H4 (cell line): ENCODE results near the gene ABCC5. TPM values are rescaled to one million over a fixed set of nuclear protein-coding genes. Genes with fewer than 3 reads are reported as not detected.
A peak's percentile ranks its signal among the peaks of the same experiment; 100 is the strongest.

Experiments used
- DNase-seq: peaks from one replicate; pipeline ENCODE4 v3.0.0-alpha.2; 2015; ENCODE audit warnings: low spot score
- total RNA-seq: library from RNA; depleted of rRNA; stranded (reverse); fragments of >200 nt; shearing (Covaris generic); gene quantifications from 2 replicates; pipeline ENCODE4 v1.2.3, GENCODE V29; 2014

ABCC5 gene
- total RNA-seq, 1 experiment from 2014 or later: 10.6 TPM

DNA sequence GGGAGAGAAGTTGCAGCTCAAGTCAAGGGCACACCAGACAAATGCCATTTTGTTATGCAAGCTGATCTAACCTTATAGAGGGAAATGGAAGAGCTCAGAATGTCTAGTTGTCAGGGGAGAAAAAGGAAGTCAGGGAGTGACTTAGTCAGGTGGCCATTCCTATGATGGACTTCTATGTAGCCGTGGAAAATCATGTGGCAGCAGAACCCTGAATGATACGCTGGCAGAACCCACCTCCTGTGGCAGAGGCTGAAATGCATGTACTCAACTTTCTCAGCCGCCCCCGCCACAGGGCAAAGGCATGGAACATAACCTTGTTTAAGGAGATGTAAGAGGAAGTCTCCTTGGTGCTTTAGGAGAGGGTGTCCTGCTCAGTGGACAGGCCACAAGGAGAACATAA is 95.3 kb downstream of the ABCC5 start:
- no peak for DNase-seq

DNA sequence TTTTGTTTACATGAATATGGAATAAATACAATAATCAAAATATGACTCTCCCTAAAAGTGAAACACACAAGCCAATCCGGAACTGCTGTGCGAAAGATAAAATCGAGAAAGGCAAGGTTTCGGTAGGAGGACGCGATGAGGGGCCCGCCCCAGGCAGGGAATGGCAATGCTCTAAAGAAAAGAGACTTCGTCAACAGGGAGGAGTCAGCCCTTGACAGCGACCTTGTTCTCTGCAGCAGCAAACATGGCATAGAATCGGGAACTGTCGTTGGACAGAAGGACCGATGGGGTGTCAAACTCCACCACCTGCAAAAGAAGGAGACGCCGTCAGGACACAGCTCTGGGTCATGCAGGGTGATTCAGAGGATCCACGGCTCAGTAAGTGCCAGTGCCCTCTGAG is 96.6 kb downstream of the ABCC5 start:
- no peak for DNase-seq

DNA sequence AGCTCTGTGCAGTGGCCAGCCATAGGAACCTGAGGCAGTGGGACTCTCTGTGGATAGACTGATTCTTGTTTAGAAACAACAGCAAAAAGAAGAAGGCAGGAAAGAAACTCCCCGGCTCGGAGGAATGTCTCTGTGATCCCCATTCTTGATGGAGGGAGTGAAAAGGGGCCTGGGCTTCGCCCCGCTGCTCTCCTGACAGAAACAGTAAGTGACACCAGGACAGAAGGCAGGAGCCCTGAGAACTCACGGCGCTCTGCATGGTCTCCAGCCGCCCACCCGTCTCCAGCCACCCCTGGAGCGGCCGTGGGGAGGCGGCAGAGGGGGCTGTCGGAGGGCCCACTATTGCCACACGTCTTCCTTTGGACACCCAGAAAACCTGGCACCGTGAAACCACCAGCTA is 97.3 kb downstream of the ABCC5 start:
- DNase-seq: no peak

DNA sequence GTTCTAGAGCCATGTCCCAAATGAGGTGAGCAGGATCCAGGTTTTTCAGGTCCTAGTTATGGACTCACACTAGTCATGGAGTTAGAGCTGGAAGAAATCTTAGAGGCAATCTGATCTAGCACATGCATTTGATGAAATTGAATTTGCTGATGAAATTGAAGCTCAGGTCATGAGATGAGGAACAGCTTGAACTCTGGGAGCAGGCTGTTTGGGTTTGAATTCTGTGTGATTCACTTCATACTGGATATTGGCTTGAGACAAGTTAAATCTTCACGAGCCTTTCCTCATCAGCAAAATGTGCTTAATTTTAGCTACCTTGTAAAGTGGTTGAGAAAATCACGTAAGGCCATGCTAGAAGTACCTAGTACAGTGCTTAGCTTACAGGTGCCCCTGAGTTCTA is 99.5 kb downstream of the ABCC5 start:
- DNase-seq: no peak

DNA sequence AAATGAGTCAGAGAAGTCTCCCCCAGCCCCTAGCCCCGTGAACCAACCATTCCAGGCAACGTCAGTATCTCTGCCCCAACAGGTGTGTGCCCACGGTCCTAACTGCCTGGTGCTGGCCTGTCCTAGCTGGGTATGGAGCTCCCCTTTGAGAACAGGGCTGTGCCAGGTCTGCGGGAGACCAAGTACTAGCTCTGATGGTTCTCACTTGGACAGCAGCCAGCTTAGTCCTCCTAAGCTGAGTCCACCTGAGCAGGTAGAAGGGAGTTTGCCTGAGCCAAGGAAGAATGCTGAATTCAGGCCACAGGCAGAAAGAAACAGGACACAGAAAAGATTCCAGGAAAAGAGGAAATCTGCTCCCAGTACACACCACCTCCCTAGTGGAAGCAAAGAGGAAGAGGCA is 99.9 kb downstream of the ABCC5 start:
- no peak for DNase-seq

DNA sequence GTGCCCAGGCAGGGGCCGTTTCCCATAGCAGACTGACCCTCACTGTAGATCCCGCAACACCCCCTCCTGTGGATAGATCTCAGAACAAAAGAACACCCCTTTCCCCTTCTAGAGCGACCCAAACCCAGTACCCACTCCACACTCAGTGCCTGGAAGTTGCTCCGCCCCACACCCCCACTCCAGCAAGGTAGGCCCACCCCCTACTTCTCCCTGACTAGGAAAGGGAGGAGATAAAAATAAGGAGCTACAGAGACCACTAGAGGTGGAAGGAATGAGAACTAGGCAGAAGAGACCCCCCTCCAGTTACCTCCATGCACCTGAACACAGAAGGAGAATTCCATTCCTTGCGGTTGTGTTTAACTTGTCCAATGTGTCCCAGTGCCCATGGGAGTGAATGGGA is 102.8 kb downstream of the ABCC5 start:
- no peak for DNase-seq

DNA sequence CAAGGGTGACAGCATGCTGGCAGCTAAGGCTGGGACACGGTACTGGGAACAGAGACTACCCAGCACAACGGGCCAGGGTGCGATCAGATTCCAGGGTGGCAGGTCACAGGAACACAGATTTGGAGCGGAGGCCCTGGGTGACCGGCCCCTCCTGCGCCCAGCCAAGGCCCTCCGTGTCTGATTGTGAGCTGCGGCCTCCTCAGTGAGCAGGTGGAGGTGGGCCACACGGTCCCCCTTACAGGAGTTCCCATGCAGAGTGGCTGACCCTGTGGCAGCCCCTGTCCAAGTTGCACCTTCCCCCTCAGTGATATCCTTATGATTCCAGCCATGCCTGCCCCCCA is 104.1 kb downstream of the ABCC5 start:
- DNase-seq: no peak

DNA sequence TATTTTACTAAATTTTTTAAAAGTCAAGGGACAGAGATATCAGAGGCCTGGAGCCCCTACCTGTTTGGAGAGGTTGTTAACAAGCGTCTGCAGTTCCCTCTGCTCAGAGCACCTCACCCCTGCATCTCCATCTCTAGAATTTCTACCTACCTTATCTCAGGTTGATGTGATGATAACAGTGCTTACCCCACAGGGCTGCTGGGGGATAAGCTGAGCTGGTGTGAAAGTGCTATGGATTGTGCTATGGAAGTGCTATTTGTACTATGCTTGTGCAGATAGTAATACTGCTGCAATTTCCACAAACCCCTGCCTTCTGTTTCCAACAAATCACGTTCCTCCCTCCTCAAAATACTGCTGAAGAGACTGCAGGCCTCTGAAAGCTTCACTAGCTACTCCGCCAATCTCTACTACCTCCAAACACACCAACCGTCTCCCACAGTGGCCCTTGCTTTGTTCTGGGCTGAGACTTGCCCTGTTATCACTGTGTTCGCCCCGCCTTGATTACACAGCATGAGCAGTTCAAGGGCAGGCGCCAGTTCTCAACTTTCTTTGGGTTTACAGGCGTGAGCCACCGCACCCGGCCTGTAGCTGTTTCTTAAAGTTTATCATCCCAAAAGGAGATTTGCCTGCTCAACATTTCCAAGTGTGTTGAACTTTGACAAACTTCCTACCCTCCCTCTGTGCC is 104.6 kb downstream of the ABCC5 start:
- no peak for DNase-seq

DNA sequence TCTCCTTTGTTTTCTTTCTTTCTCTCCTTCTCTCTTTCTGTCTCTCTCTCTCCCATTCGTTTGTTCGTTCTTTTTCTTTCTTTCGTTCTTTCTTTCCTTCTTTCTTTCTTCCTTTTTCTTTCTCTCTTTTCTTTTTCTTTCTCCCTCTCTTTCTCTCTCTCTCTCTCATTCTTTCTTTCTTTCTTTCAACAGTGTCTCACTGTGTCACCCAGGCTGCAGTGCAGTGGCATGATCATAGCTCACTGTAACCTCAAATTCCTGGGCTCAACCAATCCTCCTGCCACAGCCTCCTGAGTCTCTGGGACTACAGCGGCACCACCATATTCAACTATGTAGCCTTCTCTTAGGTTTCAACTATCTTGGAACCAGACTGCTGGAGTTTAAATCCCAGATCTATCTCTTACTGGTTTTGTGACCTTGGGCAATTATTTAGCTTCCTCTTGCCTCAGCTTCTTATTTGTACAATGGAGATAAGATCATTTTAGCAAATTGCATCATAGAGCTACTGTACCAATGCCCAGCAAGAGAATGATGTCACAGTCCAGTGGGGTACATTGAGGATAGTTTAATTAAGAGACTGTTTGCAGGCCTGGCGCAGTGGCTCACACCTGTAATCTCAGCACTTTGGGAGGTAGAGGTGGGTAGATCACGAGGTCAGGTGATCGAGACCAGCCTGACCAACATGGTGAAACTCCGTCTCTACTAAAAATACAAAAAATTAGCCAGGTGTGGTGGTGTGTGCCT is 105.7 kb downstream of the ABCC5 start:
- DNase-seq: no peak

DNA sequence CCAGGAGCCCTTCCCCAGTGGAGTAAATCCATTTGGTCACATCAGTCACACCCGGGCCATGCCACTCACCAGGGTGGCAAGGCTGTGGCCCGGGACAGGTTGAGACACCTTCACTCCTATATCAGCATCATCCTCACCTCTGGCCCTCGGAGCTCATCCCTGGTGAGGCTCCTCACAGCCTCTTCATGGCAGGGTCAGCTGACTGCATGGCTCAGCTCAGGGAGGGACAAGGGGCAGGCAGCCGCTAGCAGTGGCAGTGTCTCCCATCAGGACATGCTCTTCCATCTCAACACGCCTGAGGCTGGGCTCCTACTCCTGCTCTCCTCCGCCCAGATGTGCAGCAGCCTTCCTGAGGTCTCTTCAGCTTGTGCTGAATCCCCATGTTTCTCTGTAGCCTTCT is 106.6 kb downstream of the ABCC5 start:
- DNase-seq: no peak

DNA sequence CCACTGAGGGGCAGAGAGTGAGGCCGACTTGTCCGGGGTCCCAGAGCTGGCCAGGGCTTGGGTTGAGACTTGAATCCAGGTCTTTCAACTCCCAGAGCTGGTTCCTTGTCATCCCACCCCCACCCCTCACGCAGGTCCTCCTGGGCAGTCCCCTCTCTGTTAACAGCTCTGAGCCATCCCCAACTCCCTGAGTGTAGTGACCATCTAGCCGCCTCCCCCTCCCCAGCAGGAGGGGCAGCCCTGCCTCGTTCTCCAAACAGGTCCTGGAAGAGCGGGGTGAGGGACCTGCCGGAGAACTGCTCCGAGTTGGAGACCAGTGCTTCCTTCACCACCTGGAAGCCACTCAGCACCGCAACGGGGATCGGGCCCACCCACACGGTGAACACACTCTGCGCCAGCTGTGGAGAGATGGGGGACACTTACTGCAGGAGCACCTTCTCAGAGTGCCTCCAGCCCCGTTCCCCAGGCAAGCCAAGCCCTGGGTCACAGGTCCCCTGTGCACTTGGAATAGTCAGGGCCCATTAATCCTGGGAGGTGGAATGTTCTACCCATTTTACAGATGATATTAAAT is 108.6 kb downstream of the ABCC5 start:
- DNase-seq: no peak

DNA sequence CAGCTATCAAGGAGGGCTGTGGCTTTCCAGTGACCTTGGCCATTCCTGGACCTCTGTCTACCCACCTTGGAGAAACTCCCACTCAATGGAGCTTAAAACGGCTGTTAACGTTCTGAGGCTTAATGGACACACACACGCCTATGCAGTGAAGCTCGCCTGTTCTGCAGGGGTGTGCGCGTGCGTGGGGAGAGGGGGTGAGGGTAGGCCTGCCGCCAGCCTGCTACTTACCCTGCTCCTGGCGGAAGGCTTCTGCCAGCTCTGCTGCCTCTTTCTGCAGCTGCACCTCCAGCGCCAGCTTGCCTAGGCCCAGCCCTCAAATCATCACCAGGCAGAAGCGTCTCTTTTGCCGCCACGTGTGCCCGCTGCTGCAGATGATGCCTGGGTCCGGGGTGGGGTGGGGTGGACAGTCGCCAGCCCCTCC is 109.8 kb downstream of the ABCC5 start:
- DNase-seq: no peak

DNA sequence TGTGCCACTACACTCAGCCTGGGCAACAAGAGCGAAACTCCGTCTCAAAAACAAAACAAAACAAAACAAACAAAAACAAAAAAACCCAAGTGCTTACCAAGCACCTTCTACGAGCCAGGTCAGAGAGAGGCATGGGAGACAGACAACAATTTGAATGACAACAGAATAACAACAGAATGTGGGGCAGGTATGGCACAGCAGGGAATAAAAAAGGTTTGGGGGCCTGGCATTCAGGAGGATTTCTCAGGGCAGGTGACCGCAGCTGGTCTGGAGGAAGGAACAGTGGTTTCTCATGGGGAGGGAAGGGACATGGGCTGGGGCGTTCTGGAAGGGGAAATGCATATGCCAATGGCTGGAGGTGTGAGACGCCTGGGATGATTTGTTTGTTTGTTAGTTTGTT is 110.5 kb downstream of the ABCC5 start:
- DNase-seq: no peak

DNA sequence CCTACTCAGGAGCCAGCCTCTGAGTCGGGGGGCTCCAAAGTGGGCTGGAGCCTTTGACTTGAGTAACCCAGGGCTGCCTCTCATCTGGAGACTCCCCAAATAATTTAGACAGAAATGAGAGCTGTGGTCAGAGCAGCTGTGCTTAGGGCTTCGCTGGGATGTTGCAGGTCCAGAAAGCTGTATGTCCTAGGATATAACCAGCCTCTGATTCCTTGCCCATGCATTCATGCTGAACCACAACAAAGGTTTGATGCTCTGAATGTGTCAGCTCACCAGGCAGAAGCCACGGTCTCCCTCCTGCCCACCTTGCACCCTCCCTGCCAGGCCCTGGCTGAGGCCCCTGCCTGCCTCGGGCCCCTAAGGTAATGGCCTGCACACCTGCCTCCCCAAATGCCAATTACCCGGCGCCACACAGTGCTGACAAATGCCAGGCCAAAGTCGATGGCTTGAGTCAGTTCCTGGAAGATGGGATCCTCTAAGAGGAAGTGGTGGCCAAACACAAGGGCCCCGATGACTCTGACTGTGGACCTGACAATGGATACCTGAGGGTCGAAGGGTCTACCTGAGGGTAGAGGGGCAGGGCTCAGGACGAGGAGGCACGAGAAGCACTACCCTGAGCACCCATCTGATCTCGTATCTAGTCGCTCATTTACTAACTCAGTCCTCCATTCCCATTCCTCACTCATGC is 111.3 kb downstream of the ABCC5 start:
- no peak for DNase-seq

DNA sequence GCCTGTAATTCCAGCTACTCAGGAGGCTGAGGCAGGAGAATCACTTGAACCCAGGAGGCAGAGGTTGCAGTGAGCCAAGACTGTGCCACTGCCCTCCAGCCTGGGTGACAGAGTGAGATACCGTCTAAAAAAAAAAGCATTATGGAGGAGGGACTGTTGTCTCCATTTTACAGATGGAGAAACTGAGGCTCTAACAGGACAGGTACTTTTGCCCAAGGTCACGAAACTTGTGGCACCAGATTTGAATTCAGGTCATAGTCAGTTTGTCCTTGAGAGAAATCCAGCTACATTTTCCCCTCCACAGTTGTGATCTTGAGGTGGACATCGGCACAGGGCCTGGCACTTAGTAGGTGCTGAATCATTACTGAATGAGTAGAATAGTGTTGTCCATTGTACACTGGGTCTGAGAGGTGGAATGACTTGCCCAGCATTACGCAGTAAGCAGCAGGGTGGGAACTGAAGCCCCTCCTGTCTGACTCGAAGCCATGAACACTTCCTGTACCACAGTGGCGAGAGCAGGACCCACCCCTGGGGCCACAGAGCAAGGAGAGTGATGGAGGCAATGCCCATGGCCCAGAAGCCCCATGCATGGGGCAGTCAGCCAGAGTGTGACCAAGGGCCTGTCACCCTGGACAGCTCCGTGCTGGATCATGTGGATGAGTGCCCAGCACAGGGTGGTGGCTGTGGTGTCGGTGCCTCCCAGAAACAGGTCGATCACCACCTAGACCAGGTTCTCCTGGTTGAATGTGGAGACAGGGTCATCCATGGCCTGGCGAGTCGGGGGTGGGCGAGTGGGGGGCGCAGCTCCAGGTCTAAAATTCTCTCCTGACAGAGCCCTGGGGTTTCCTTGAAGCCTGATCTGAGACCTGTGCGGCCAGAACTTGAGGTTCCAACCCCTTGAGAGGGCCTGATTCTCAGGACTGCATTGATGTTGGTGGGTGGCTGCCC is 112.6 kb downstream of the ABCC5 start:
- no peak for DNase-seq

DNA sequence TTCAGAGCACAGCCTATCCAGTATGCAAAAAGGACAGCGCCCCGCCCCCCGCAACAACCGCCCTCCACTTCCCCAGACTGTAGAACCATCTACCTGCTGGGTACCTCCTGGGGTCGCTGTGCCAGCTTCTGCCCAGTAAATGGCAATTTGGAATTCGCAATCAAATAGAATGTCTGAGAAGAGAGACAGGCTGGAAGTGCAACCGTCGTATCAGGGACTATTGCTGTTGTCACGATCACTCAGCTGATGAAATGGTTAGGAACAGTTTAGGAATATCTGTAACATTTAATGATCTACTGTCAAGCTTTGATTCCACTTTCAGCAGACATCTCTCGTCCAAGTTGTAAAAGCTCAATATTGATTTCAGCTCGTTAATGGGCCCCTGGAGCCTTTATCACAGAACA is 119.7 kb downstream of the ABCC5 start:
- no peak for DNase-seq

DNA sequence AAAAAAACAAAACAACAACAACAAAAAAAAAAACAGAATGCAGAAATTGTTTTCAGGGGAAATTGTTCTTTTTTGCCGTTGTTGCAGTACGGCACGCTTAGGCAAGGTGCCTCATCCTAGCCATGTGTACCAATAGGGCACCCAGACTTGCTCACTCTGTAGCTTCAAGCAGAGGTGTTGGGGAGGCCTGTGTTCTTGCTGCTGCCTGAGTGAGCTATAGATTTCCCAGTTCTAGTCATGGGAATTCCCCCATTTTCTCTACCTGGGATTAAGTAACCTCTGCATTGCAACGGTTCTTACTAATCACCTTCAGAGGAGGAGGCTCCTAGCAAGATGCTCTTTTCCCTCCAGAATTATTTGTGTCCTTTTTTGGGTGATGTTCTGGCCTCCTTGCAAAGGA is 120.1 kb downstream of the ABCC5 start:
- no peak for DNase-seq

DNA sequence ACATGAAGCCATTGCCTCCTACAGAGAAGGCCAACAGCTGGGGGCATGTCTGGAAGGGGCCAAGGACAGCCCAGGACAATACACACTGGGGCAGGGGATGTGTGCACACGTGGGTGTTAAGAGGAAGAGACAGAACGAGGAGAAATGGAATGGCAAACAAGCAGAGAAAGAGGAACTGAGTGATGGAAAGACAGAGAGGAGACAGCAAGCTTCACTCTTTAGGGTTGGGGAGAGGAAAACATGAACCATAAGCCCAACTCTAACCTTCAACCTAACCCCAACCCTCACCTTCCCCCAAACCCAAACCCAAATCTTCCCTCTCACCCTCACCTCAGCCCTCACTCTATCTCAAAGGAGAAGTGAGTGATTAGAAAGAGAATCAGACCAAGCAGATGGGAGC is 121.1 kb downstream of the ABCC5 start:
- DNase-seq: no peak

DNA sequence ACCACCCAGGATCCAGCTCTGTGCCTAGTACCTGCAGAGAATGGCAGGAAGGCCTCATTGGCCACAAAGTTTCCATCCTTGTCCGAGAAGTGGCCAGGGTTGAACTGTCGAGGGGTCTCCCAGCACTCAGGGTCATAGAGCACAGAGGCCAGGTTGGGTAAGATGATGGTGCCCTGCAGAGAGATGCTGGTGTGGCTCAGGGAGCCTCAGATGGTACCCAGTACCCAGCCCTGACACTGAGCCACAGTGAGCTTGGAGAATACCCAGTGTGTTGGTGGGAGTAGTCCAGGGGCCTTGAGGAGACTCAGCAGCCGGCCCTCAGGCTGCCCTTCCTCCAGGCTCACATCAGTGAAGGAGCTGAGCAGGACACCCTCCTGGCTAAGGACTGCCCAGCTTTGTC is 121.5 kb downstream of the ABCC5 start:
- DNase-seq: no peak

DNA sequence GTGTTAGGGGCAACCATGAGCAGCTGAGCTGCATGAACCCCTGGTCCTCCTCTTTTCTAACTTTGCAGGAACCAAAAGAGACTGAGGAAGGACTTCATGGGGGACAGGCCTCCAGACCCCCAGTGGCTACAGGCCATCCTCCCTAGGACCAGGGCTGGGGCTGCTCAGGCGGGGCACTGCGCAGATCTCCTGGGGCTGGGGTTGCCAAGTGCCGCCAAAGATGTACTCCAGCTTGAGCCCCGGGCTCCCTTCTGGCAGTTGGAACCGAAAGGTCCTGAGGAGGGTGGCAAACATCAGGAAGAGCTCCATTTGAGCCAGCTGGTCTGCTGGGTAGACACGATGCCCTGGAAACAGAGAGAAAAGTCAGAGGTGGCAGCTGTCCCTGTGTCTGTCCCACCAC is 121.9 kb downstream of the ABCC5 start:
- DNase-seq: no peak

DNA sequence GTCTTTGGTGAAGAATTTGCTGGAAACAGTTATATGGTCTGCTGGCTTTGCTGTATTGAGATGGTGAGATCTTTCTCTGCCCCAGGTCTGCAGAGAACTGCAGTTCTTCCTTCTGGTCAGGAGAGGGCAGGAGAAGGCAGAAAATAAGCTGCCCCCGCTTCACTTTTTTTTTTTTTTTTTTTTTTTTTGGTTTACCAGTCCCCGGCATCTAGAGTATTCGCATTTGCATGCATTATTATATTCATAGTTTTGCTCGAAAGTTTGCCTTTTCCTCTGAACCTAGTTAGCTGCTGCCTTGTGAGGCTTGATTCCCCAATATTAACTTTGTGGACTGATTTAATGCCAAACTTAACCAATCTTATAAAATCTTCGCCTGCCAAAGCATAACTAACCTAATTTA is 122.4 kb downstream of the ABCC5 start:
- peak; percentile 59 for DNase-seq
